GM18507 (cell line): ENCODE results near the gene LRRN1.
"Not testable (repeated sequence)": the region's sequence is repeated elsewhere in the genome, so short reads cannot be mapped to it uniquely, and the experiment has no call there.

Experiments used
- DNase-seq: peaks from one replicate; pipeline ENCODE4 v3.0.0; 2011; ENCODE audit warnings: low read depth; ENCODE audit not compliant: insufficient read length; ENCODE audit errors: extremely low spot score
- FAIRE-seq: peaks from 2 replicates; lab custom pipeline; 2011; peaks lifted over from hg19 to GRCh38; lab: Jason Lieb, UNC

Gene LRRN1

GRCh38 chr3:3875491-3875890 is 76.3 kb downstream of the LRRN1 start:
- DNase-seq, result no peak
- FAIRE-seq, result no peak

DNA sequence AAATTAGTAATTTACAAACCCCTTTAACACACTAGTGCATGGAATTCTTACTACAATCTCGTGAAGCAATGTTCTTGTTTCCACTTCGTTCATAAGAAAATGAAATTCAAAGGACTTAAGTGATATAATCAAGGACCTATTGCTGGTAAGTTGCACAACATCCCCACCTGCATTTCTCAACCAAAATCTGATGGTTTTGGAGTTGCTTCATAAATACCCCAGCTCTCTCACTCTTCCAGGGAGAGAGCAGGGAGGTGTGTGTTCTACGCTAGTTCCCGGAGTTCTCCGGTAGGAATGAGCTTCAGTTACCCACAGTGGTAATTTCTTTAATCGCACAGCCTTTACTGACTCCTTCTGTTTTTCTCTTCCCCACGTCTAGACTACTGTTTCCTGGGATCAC is 81.8 kb downstream of the LRRN1 start:
- DNase-seq (no peak), FAIRE-seq (no peak)

GRCh38 chr3:3887311-3887710 is 88.1 kb downstream of the LRRN1 start:
- not testable (repeated sequence) for DNase-seq, FAIRE-seq

DNA sequence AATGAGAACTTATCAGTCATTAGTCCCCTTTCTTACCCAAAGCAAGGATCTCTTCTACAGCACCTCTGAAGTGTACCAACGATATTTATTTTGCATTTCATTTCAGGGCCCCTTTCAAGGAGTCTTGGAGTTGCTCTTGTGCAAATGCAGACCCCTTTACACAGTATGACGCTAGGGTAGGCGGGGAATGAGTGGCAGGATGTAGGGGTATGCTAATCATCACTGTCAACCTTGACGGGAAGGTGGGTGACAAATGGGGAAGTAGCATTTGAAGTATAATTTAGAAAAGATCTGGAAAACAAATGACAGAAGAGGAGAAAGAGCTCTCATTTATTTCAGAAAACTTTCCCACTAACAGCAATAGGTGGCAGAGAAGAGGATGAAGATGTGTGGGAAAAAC is 94.4 kb downstream of the LRRN1 start:
- no peak for FAIRE-seq
- no peak for DNase-seq
